ACC112 (cell line): Measurements from ENCODE around the gene C2CD4A.

Experiments
- H2AFZ ChIP-seq: fragments of 200-600 bp; sonication (generic); one replicate; pipeline ENCODE4 v1.6.0; 2017; ENCODE audit warnings: antibody characterized with exemption, low read length; ENCODE audit not compliant: unreplicated experiment
- H3K27ac ChIP-seq: fragments of 200-600 bp; sonication (generic); 2 replicates; pipeline ENCODE4 v1.5.1; 2014; ENCODE audit warnings: low read depth, mild to moderate bottlenecking, antibody characterized with exemption, low read length, moderate library complexity
- H3K27me3 ChIP-seq: fragments of 200-600 bp; sonication (generic); 2 replicates; pipeline ENCODE4 v1.6.1; 2014; ENCODE audit warnings: mild to moderate bottlenecking, antibody characterized with exemption, low read length, moderate library complexity, mixed read lengths; ENCODE audit not compliant: insufficient read depth
- H3K36me3 ChIP-seq: fragments of 200-600 bp; sonication (generic); 2 replicates; pipeline ENCODE4 v1.6.1; 2016; ENCODE audit warnings: mild to moderate bottlenecking, antibody characterized with exemption, low read length, moderate library complexity, mixed read lengths; ENCODE audit not compliant: insufficient read depth
- H3K4me1 ChIP-seq: fragments of 200-600 bp; sonication (generic); one replicate; pipeline ENCODE4 v1.6.1; 2016; ENCODE audit warnings: low read length, mixed read lengths; ENCODE audit not compliant: insufficient read depth, unreplicated experiment, control insufficient read depth
- H3K4me3 ChIP-seq: fragments of 200-600 bp; sonication (generic); 2 replicates; pipeline ENCODE4 v1.5.1; 2014; ENCODE audit warnings: mild to moderate bottlenecking, low read depth, low read length
- H3K79me2 ChIP-seq: fragments of 200-600 bp; sonication (generic); one replicate; pipeline ENCODE4 v1.6.0; 2016; ENCODE audit warnings: low read length; ENCODE audit not compliant: control insufficient read depth, unreplicated experiment, insufficient read depth

Gene C2CD4A

GRCh38 chr15:62079594-62079993 is 12.8 kb downstream of the C2CD4A start:
- Histone ChIP-seq H3K27me3 (no peaks in the 10 kb centered on the region), H3K4me1 (peaks cover 4% of the 10 kb centered on the region), H3K79me2 (no peaks in the 10 kb centered on the region), H2AFZ (no peak overlapping the region), H3K27ac (no peak overlapping the region), H3K36me3 (no peaks in the 10 kb centered on the region), H3K4me3 (no peak overlapping the region)

DNA sequence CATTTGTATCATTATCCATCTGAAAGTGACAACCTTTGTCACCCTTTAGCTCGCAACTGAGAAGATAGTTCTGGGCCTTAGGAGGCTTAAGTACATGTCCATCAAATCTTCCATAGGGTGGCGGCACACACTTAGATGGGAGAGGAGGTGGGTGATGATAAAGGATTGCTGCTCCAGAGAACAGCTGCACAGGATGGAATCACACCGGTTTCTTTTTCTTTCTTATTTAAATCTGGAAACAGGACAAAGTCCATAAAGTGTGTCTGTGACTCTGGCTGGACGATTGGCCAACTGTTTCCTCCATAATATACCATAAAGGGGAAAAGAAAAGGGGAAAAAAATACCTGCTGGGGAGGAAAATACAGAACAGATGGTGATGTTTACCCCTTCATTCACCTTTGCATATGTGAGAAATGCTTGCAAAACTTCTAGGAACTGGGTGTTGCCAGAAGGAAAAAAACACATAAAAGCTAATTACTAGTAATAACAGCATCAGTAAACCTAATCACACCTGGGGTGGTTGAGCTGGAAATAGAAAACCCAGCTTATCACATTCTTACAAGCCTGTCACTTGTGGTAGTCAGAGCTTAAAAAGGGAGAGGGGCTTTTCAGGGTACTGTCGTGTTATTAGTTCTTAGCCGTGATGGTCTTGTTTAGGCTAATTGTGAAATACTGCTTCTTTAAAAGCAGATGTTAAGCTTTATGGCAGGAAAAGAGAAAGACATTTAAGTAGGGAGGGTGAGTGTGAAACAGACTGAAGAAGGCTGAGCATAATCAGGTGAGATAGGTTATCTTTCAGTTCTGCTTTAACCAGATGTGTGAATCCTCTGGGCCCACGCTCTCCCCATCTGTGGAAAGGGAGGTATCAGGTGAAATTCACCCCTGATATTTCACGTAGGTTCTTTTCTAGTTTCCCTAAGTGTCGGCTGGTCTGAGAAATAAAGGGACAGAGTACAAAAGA is 16.7 kb downstream of the C2CD4A start:
- H2AFZ ChIP-seq: no peak overlapping the region
- no peaks in the 10 kb centered on the region for H3K79me2 ChIP-seq
- H3K4me3 ChIP-seq: no peak overlapping the region
- H3K27me3 ChIP-seq: no peaks in the 10 kb centered on the region
- no peak overlapping the region for H3K27ac ChIP-seq
- no peaks in the 10 kb centered on the region for H3K36me3 ChIP-seq
- peaks cover 8% of the 10 kb centered on the region for H3K4me1 ChIP-seq

DNA sequence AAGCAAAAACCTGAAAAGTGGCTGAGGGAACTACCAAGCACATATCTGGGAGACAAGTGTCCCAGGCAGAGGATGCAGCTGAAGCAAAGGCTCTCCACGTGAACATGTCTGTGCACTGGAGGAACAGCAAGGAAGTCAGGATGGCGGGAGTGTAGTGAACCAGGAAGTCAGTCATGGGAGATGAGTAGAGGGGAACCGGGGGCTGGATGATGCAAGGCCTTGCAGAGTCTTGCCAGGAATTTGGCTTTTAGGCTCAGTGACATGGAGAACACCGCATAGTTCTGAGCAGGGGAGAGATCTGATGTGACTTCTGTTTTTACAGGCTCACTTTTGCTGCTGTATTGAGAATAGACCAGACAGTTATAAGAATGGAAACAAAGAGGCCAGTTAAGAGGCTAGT is 19.0 kb downstream of the C2CD4A start:
- Histone ChIP-seq H3K36me3 (no peaks in the 10 kb centered on the region), H3K4me1 (peaks cover 8% of the 10 kb centered on the region), H2AFZ (no peak overlapping the region), H3K27me3 (no peaks in the 10 kb centered on the region), H3K4me3 (no peak overlapping the region), H3K79me2 (no peaks in the 10 kb centered on the region), H3K27ac (no peak overlapping the region)

DNA sequence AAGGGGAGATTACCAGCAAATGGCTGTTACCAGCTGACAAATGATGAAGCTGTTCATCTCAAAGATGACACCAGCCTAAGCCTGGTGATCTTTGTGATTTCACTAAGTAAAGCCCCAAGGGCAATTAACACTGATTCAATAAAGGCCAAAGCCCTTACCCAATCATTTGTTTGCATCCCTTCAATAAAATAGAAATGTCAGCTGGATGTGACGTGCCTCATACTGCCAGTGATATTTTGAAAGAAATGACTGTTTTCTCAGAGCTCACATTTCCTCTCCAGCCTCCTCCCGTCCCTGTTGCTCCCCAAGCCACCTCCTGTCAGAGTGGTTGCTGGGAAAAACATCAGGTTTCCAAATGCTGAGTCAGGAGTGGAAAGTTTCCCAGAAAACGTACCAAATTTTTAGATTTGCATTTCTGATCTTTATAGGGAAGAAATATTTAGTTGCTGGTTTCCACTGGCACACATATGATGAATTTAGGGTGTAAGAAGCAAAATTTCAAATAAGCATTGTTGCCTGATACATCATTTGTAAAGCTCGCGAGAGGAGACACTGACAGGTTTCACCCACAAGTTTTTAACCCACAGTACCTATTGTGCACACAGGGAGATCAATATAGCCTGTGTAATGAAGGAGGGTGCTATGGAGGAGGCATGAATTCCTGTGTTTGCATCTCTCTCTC is 21.0 kb downstream of the C2CD4A start:
- Histone ChIP-seq H3K4me1 (peaks cover 8% of the 10 kb centered on the region), H3K27me3 (no peaks in the 10 kb centered on the region), H2AFZ (peak overlapping the region; percentile 64), H3K79me2 (no peaks in the 10 kb centered on the region), H3K36me3 (no peaks in the 10 kb centered on the region), H3K4me3 (no peak overlapping the region), H3K27ac (0 out of 2 replicates have a peak overlapping the region, but pooled peaks have one; percentile 6)

GRCh38 chr15:62088353-62088693 is 21.5 kb downstream of the C2CD4A start:
- Histone ChIP-seq H3K36me3 (no peaks in the 10 kb centered on the region), H2AFZ (peak overlapping the region; percentile 64), H3K4me3 (no peak overlapping the region), H3K4me1 (peaks cover 8% of the 10 kb centered on the region), H3K79me2 (no peaks in the 10 kb centered on the region), H3K27ac (no peak overlapping the region), H3K27me3 (no peaks in the 10 kb centered on the region)

- no peak overlapping the region for H3K27ac ChIP-seq
- H3K4me1 ChIP-seq: peaks cover 8% of the 10 kb centered on the region
- no peaks in the 10 kb centered on the region for H3K27me3 ChIP-seq
- H3K36me3 ChIP-seq: no peaks in the 10 kb centered on the region
- no peaks in the 10 kb centered on the region for H3K79me2 ChIP-seq
- H3K4me3 ChIP-seq: no peak overlapping the region
- H2AFZ ChIP-seq: no peak overlapping the region
Measured at GRCh38 chr15:62089616-62090015, 22.8 kb downstream of the C2CD4A start.

DNA sequence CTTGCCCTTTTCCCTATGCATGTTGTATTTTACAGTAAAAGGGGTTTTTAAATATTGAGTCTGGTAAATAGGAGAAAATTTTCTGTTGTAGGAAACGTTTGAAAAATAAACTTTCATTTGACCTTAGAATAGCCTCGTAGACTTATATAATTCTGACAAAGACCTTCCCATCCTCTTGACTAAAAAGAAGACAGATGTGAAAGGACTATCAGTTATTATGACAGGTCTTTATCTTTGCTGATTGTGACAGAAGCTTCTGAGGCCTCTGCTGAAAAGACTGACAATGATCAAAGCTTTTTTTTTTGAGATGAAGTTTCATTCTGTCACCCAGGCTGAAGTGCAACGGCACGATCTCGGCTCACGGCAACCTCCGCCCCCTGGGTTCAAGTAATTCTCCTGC is 24.2 kb downstream of the C2CD4A start:
- H3K27ac ChIP-seq: no peak overlapping the region
- H3K27me3 ChIP-seq: no peaks in the 10 kb centered on the region
- no peak overlapping the region for H2AFZ ChIP-seq
- no peaks in the 10 kb centered on the region for H3K36me3 ChIP-seq
- no peak overlapping the region for H3K4me3 ChIP-seq
- peaks cover 8% of the 10 kb centered on the region for H3K4me1 ChIP-seq
- no peaks in the 10 kb centered on the region for H3K79me2 ChIP-seq

DNA sequence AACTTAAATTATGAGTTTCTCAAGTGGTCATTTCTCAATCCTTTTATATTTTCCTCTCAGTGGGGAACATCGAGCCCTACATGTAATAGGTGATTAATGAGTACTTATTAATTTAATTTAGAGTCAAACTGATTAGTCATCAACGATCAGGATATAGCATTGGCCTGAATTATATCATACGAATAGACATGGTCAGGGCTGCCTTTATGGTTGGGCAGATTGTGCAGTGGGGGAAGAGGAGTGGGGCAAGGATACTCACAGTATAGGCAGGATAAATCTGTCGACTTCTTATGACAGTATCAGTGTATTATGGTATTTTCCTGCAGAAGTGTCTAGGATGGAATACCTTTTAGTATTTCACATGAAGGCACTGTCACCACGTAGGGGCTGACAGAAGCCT is 27.0 kb downstream of the C2CD4A start:
- Histone ChIP-seq H3K4me1 (peaks cover under 1% of the 10 kb centered on the region), H3K79me2 (no peaks in the 10 kb centered on the region), H3K27ac (no peak overlapping the region), H3K4me3 (no peak overlapping the region), H2AFZ (no peak overlapping the region), H3K36me3 (no peaks in the 10 kb centered on the region), H3K27me3 (no peaks in the 10 kb centered on the region)

- H3K27ac ChIP-seq: no peak overlapping the region
- no peak overlapping the region for H2AFZ ChIP-seq
- no peaks in the 10 kb centered on the region for H3K79me2 ChIP-seq
- no peaks in the 10 kb centered on the region for H3K27me3 ChIP-seq
- no peak overlapping the region for H3K4me3 ChIP-seq
- no peaks in the 10 kb centered on the region for H3K36me3 ChIP-seq
- peaks cover 7% of the 10 kb centered on the region for H3K4me1 ChIP-seq
Measured at GRCh38 chr15:62094388-62094787, 27.6 kb downstream of the C2CD4A start.

- peak overlapping the region; percentile 45 for H2AFZ ChIP-seq
- H3K36me3 ChIP-seq: no peaks in the 10 kb centered on the region
- no peaks in the 10 kb centered on the region for H3K79me2 ChIP-seq
- H3K27me3 ChIP-seq: no peaks in the 10 kb centered on the region
- H3K4me1 ChIP-seq: peaks cover 9% of the 10 kb centered on the region
- H3K27ac ChIP-seq: peak overlapping the region; percentile 25; the same call in 1 of the 2 replicates
- H3K4me3 ChIP-seq: 0 out of 2 replicates have a peak overlapping the region, but pooled peaks have one; percentile 31
Measured at GRCh38 chr15:62099094-62099601, 32.4 kb downstream of the C2CD4A start.
